Activated CD8-positive, alpha-beta T cell treated with anti-CD3 and anti-CD28 coated beads, Interleukin-2, amount 10 ng/mL, durations not matched to agents 7 days and 5 days (primary cell): ENCODE data around the gene ANO2. TPM values are rescaled to one million over a fixed set of nuclear protein-coding genes. Genes with fewer than 3 reads are reported as not detected.

Experiments
- ATAC-seq: fragments of 150-1000 bp; cut with Tn5 transposase; one replicate; pipeline ENCODE4 v1.10.0; 2021; ENCODE audit warnings: moderate library complexity
- CTCF ChIA-PET: fragments of 350-600 bp; sonication (Branson Sonifier 250); formaldehyde crosslinking; loops from one replicate; lab custom pipeline; 2021; ENCODE audit warnings: antibody characterized with exemption; lab: Charles Lee
- POLR2A ChIA-PET: fragments of 350-600 bp; sonication (Branson Sonifier 250); formaldehyde crosslinking; loops from one replicate; lab custom pipeline; 2021; ENCODE audit warnings: antibody characterized with exemption; lab: Charles Lee
- DNase-seq: peaks from one replicate; pipeline ENCODE4 v3.0.0-alpha.2; 2020
- H3K27ac Mint-ChIP-seq: one replicate; pipeline ENCODE4 v1.8.0; 2021; ENCODE audit warnings: mild to moderate bottlenecking, mixed read lengths
- H3K27me3 Mint-ChIP-seq: one replicate; pipeline ENCODE4 v1.8.0; 2021; ENCODE audit warnings: low read depth, mixed read lengths
- H3K36me3 Mint-ChIP-seq: one replicate; pipeline ENCODE4 v1.8.0; 2021; ENCODE audit warnings: low read depth, mixed read lengths
- H3K4me1 Mint-ChIP-seq: one replicate; pipeline ENCODE4 v1.8.0; 2021; ENCODE audit warnings: low read depth, mixed read lengths
- H3K4me3 Mint-ChIP-seq: one replicate; pipeline ENCODE4 v1.8.0; 2021; ENCODE audit warnings: mild to moderate bottlenecking, mixed read lengths
- H3K9me3 Mint-ChIP-seq: one replicate; pipeline ENCODE4 v1.8.0; 2022; ENCODE audit warnings: mixed read lengths; ENCODE audit not compliant: insufficient read depth
- total RNA-seq, 2 experiments: library from RNA; stranded (reverse); gene quantifications; one replicate each; pipeline ENCODE4 v1.2.3, GENCODE V29; 2021

ANO2 gene
- total RNA-seq, 2 experiments from 2014 or later, result not detected

DNA sequence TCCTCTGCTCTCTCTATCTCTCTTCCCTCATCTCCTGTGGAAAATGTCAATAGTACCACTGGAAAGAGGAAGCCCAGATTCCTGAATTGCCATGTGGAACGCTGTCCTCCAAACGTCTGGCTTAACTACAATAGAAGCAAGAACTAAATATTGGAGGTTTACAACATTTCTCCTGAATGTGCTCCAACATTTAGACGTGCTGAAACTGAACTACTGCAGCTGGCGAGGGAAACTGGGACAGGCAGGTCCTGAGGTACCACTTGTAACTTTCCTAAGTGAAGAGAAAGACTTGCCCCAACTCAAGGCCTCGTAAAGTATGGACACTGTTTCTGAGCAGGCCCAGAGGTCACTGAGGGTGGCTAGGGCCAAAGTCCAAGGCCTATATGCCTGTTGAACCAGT is 325.4 kb downstream of the ANO2 start:
- no peak overlapping the region for H3K27ac Mint-ChIP-seq
- no peaks in the 10 kb centered on the region for H3K9me3 Mint-ChIP-seq
- H3K4me3 Mint-ChIP-seq, result no peak overlapping the region
- H3K36me3 Mint-ChIP-seq, result no peaks in the 10 kb centered on the region
- POLR2A ChIA-PET, result no interaction called here
- H3K4me1 Mint-ChIP-seq, result peaks cover under 1% of the 10 kb centered on the region
- CTCF ChIA-PET, result no interaction called here
- ATAC-seq (no peak), DNase-seq (no peak)
- no peaks in the 10 kb centered on the region for H3K27me3 Mint-ChIP-seq

GRCh38 chr12:5616854-5617253 is 328.2 kb downstream of the ANO2 start:
- CTCF ChIA-PET, result no interaction called here
- H3K4me3 Mint-ChIP-seq, result no peak overlapping the region
- POLR2A ChIA-PET, result no interaction called here
- no peaks in the 10 kb centered on the region for H3K9me3 Mint-ChIP-seq
- no peak overlapping the region for H3K27ac Mint-ChIP-seq
- no peak for ATAC-seq
- DNase-seq, result no peak
- H3K27me3 Mint-ChIP-seq, result no peaks in the 10 kb centered on the region
- no peaks in the 10 kb centered on the region for H3K36me3 Mint-ChIP-seq
- no peaks in the 10 kb centered on the region for H3K4me1 Mint-ChIP-seq

DNA sequence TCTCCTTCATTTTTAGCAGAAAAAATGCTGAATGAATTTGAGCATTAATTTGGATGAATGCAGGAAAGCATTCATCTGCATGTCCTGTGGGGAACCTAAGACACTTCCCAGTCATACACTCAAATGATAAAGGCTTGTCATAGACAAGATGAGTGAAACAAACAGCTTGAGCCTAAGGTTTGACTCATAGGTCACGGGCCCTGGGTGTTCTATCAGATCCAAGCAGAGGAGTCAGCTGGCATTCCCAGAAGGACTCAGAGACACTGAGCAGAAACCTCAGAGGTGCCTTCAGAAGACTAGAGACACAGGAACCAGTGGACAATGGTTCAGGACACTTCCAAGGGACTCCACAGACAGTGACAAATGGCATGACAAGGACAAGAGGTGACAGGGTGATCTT is 329.3 kb downstream of the ANO2 start:
- CTCF ChIA-PET, result no interaction called here
- POLR2A ChIA-PET, result no interaction called here
- Mint-ChIP-seq H3K27ac (no peak overlapping the region), H3K27me3 (no peaks in the 10 kb centered on the region), H3K9me3 (no peaks in the 10 kb centered on the region), H3K36me3 (no peaks in the 10 kb centered on the region), H3K4me3 (no peak overlapping the region), H3K4me1 (no peaks in the 10 kb centered on the region)
- ATAC-seq (no peak), DNase-seq (no peak)

DNA sequence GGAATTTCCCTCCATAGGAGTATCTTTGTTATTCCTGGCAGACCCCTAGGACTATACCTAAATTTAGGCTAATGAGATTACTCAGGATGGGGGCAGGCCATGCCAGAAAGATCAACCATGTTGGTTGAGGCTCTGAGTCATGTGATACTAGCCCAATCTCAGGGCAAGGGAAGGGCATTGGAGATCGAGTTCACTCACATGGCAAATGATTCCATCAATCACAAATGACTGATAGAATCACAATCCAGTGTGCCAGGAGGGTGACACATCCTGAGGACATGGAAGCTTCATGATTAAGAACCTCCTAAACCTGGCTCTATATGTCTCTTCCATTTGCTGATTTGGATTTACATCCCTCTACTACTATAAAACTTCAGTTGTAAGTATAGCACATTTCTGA is 330.8 kb downstream of the ANO2 start:
- no peak for DNase-seq
- no peaks in the 10 kb centered on the region for H3K27me3 Mint-ChIP-seq
- ATAC-seq, result no peak
- H3K4me1 Mint-ChIP-seq, result no peaks in the 10 kb centered on the region
- no peak overlapping the region for H3K27ac Mint-ChIP-seq
- no peaks in the 10 kb centered on the region for H3K9me3 Mint-ChIP-seq
- no peak overlapping the region for H3K4me3 Mint-ChIP-seq
- POLR2A ChIA-PET, result no interaction called here
- CTCF ChIA-PET, result no interaction called here
- no peaks in the 10 kb centered on the region for H3K36me3 Mint-ChIP-seq

- Mint-ChIP-seq H3K27ac (no peak overlapping the region), H3K9me3 (no peaks in the 10 kb centered on the region), H3K4me3 (no peak overlapping the region), H3K4me1 (no peaks in the 10 kb centered on the region), H3K36me3 (no peaks in the 10 kb centered on the region), H3K27me3 (no peaks in the 10 kb centered on the region)
- CTCF ChIA-PET, result no interaction called here
- POLR2A ChIA-PET, result no interaction called here
- DNase-seq (no peak), ATAC-seq (no peak)
Measured at GRCh38 chr12:5612556-5613410, 332.3 kb downstream of the ANO2 start.

- Mint-ChIP-seq H3K36me3 (no peaks in the 10 kb centered on the region), H3K4me3 (no peak overlapping the region), H3K4me1 (no peaks in the 10 kb centered on the region), H3K27ac (no peak overlapping the region), H3K9me3 (no peaks in the 10 kb centered on the region), H3K27me3 (no peaks in the 10 kb centered on the region)
- ATAC-seq, result no peak
- ChIA-PET POLR2A (no interaction called here), CTCF (no interaction called here)
- no peak for DNase-seq
Measured at GRCh38 chr12:5611162-5611561, 333.9 kb downstream of the ANO2 start.

DNA sequence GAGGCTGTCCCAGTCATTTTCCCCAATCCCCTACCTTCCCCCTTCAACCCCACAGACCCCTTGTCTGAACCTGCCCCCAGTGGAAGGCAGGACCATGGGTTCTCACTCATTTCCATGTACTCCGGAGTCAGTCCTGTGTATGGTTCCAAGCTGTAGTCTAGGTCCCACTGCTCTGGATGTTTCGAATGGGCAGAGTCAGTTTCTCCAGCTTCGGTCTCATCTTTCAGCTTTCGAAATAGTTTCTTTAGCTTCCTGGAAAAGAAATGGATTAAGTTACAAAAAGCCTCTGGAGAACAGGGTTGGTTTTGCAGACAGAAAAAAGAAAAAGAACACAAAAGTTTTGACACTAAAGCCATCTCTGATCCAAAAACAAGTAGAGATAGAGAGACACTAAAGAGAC is 345.7 kb downstream of the ANO2 start:
- Mint-ChIP-seq H3K27ac (no peak overlapping the region), H3K4me3 (no peak overlapping the region), H3K27me3 (peaks cover 3% of the 10 kb centered on the region), H3K9me3 (no peaks in the 10 kb centered on the region), H3K36me3 (no peaks in the 10 kb centered on the region), H3K4me1 (no peaks in the 10 kb centered on the region)
- no peak for ATAC-seq
- POLR2A ChIA-PET, result no interaction called here
- DNase-seq, result no peak
- CTCF ChIA-PET, result no interaction called here

DNA sequence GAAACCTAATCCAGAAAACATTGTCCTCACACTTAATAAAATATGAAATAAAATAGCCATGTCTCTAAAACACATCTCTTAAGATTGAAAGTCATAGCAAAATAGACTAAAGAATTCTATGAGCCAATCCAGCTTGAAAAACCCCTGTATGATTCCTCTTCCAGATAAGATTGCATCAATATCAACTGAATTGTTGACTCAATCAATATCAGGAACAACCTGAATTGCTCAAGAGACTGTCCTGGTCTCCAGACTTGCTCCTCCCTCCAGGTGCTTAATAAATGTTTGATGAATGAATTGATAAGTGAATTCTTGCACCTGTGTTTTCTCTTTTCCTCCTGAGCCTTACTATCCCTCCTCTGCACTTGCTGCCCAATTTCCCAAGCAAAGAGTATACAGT is 351.1 kb downstream of the ANO2 start:
- ATAC-seq, result no peak
- H3K27me3 Mint-ChIP-seq, result peaks cover 5% of the 10 kb centered on the region
- H3K4me1 Mint-ChIP-seq, result no peaks in the 10 kb centered on the region
- H3K27ac Mint-ChIP-seq, result no peak overlapping the region
- DNase-seq, result no peak
- ChIA-PET POLR2A (no interaction called here), CTCF (no interaction called here)
- no peaks in the 10 kb centered on the region for H3K36me3 Mint-ChIP-seq
- no peak overlapping the region for H3K4me3 Mint-ChIP-seq
- H3K9me3 Mint-ChIP-seq, result no peaks in the 10 kb centered on the region

- CTCF ChIA-PET, result no interaction called here
- POLR2A ChIA-PET, result no interaction called here
- Mint-ChIP-seq H3K36me3 (no peaks in the 10 kb centered on the region), H3K4me3 (no peak overlapping the region), H3K4me1 (no peaks in the 10 kb centered on the region), H3K27me3 (peaks cover 2% of the 10 kb centered on the region), H3K9me3 (no peaks in the 10 kb centered on the region), H3K27ac (no peak overlapping the region)
- ATAC-seq, result no peak
- DNase-seq, result no peak
Measured at GRCh38 chr12:5593086-5593485, 352.0 kb downstream of the ANO2 start.

DNA sequence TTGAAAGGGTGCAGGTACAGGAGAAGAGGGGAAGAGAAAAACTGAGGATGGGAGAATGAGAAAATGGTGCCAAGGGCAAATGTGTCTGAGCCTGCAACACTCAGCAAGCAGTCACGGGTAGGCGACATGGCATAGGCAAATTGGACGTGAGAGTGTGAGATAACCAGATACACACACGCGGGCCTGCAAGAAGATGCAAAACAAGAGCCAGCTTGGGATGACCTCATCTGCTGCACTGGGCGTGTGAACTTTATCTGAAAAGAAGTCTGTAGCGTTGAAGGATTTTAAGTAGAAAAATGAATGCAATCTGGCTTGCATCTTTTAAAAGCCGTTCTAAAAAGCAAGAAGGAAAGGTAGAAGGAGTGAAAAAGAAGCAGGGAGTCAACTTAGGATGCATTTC is 352.7 kb downstream of the ANO2 start:
- Mint-ChIP-seq H3K36me3 (no peaks in the 10 kb centered on the region), H3K27ac (no peak overlapping the region), H3K9me3 (no peaks in the 10 kb centered on the region), H3K4me3 (no peak overlapping the region), H3K4me1 (no peaks in the 10 kb centered on the region), H3K27me3 (peaks cover 2% of the 10 kb centered on the region)
- ATAC-seq (no peak), DNase-seq (no peak)
- POLR2A ChIA-PET, result no interaction called here
- CTCF ChIA-PET, result no interaction called here

GRCh38 chr12:5590316-5590715 is 354.7 kb downstream of the ANO2 start:
- Mint-ChIP-seq H3K36me3 (no peaks in the 10 kb centered on the region), H3K4me3 (no peak overlapping the region), H3K9me3 (no peaks in the 10 kb centered on the region), H3K27me3 (peaks cover 2% of the 10 kb centered on the region), H3K27ac (no peak overlapping the region), H3K4me1 (no peaks in the 10 kb centered on the region)
- ATAC-seq, result no peak
- POLR2A ChIA-PET, result no interaction called here
- CTCF ChIA-PET, result no interaction called here
- DNase-seq, result no peak

GRCh38 chr12:5589054-5589453 is 356.0 kb downstream of the ANO2 start:
- H3K36me3 Mint-ChIP-seq, result no peaks in the 10 kb centered on the region

GRCh38 chr12:5588591-5588990 is 356.5 kb downstream of the ANO2 start:
- no peaks in the 10 kb centered on the region for H3K9me3 Mint-ChIP-seq
- no peak overlapping the region for H3K4me3 Mint-ChIP-seq
- POLR2A ChIA-PET, result no interaction called here
- CTCF ChIA-PET, result no interaction called here
- no peak for ATAC-seq
- H3K4me1 Mint-ChIP-seq, result no peaks in the 10 kb centered on the region
- H3K27me3 Mint-ChIP-seq, result no peaks in the 10 kb centered on the region
- no peaks in the 10 kb centered on the region for H3K36me3 Mint-ChIP-seq
- no peak for DNase-seq
- no peak overlapping the region for H3K27ac Mint-ChIP-seq

More at GRCh38 chr12:5589054-5589453, 356.0 kb downstream of the ANO2 start:
- DNase-seq (no peak), ATAC-seq (no peak)
- no peaks in the 10 kb centered on the region for H3K4me1 Mint-ChIP-seq
- no peaks in the 10 kb centered on the region for H3K9me3 Mint-ChIP-seq
- POLR2A ChIA-PET, result no interaction called here
- CTCF ChIA-PET, result no interaction called here
- H3K4me3 Mint-ChIP-seq, result no peak overlapping the region
- no peaks in the 10 kb centered on the region for H3K27me3 Mint-ChIP-seq
- H3K27ac Mint-ChIP-seq, result no peak overlapping the region
